Tibial artery (tissue), 4 donors: ENCODE data around the gene SCNN1A.

ENCODE experiments used
- DNase-seq, 2 donors: peaks; one replicate each; pipeline ENCODE4 v3.0.0-alpha.2; 2019
- H3K27ac ChIP-seq, 2 donors: fragments of 200-600 bp; sonication (generic) in 1 of 2; 1 replicate in 1 of 2; 2 replicates in 1 of 2; pipeline ENCODE4 v1.5.1; 2018 to 2019; ENCODE audit warnings: mild to moderate bottlenecking in 1 of 2
- H3K27me3 ChIP-seq, 2 donors: fragments of 200-600 bp; sonication (generic) in 1 of 2; one replicate each; pipeline versions ENCODE4 v1.5.1 to v1.6.0; 2016 to 2019
- H3K36me3 ChIP-seq, 3 donors: fragments of 200-600 bp; sonication (generic) in 2 of 3; one replicate each; pipeline ENCODE4 v1.5.1; 2016 to 2019; ENCODE audit warnings: mild to moderate bottlenecking in 2 of 3
- H3K4me1 ChIP-seq, 4 donors: fragments of 200-600 bp; sonication (generic) in 2 of 4; 1 replicate in 3 of 4; 2 replicates in 1 of 4; pipeline ENCODE4 v1.5.1; 2016 to 2019
- H3K4me3 ChIP-seq, 2 donors: fragments of 200-600 bp; sonication (generic) in 1 of 2; 1 replicate in 1 of 2; 2 replicates in 1 of 2; pipeline ENCODE4 v1.5.1; 2018 to 2019; ENCODE audit warnings: mild to moderate bottlenecking in 2 of 2
- H3K9me3 ChIP-seq, 3 donors: fragments of 200-600 bp; sonication (generic) in 1 of 3; one replicate each; pipeline ENCODE4 v1.5.1; 2016 to 2019
- intact Hi-C: fragments of 100-400 bp; cut with DNase I; formaldehyde crosslinking; loops from one replicate; pipeline ENCODE4 v1.15.0; 2023; ENCODE audit warnings: low total_unique reads
- TF ChIP-seq, protein P1 (sequence below), 2 experiments: fragments of 200-600 bp in 1 of 2; fragments of 450-650 bp in 1 of 2; IDR thresholded peaks; one replicate each; pipeline ENCODE4 v1.5.1; 2017 to 2019; ENCODE audit warnings: antibody characterized with exemption in 2 of 2, mild to moderate bottlenecking in 1 of 2, moderate library complexity in 1 of 2

The SCNN1A gene

DNA sequence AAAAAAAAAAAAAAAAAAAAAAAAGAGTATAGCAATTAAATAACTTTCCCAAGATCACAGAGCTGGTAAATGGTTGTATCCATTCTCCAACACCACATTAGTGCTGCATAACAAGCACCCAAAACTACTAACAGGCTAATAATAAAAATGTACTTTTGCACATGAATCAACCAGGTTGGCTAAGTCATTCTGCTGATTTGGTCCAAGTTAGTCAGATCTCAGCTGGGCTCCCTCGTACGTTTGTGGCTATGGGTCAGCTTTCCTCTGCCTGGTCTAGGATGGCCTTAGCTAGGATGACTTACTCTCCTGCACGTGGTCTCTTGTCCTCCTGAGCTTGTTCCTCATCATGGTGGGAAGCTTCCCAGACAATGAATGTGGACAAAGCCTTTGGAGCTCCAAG lies 72.7 kb downstream of the SCNN1A start:
- Histone ChIP-seq H3K27me3 (peaks cover 0 to 5% of the 10 kb centered on the region in 2 donors), H3K4me3 (no peak overlapping the region), H3K27ac (no peak overlapping the region), H3K36me3 (no peaks in the 10 kb centered on the region), H3K9me3 (no peaks in the 10 kb centered on the region), H3K4me1 (no peaks in the 10 kb centered on the region)
- intact Hi-C loops: no loop called here
- DNase-seq: no peak
- TF ChIP-seq, protein P1, sequence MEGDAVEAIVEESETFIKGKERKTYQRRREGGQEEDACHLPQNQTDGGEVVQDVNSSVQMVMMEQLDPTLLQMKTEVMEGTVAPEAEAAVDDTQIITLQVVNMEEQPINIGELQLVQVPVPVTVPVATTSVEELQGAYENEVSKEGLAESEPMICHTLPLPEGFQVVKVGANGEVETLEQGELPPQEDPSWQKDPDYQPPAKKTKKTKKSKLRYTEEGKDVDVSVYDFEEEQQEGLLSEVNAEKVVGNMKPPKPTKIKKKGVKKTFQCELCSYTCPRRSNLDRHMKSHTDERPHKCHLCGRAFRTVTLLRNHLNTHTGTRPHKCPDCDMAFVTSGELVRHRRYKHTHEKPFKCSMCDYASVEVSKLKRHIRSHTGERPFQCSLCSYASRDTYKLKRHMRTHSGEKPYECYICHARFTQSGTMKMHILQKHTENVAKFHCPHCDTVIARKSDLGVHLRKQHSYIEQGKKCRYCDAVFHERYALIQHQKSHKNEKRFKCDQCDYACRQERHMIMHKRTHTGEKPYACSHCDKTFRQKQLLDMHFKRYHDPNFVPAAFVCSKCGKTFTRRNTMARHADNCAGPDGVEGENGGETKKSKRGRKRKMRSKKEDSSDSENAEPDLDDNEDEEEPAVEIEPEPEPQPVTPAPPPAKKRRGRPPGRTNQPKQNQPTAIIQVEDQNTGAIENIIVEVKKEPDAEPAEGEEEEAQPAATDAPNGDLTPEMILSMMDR (IDR thresholded peaks at IDR 0.05): no peak

DNA sequence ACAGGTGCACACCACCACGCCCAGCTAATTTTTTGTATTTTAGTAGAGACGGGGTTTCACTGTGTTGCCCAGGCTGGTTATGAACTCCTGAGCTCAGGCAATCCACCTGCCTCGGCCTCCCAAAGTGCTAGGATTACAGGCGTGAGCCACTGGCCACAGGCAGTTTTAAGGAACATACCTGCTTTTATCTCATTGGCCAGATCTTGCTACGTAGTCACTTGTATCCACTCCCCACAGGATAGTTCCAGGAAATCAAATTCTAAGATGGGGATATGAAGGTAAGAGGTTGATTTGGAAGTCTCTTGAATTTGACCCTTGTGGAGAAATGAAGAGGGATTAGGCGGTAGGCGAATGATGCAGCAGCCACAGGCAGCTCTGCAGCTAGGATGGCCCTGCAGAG lies 73.6 kb downstream of the SCNN1A start:
- peaks cover 0 to 5% of the 10 kb centered on the region in 2 donors for H3K27me3 ChIP-seq
- intact Hi-C loops: no loop called here

DNA sequence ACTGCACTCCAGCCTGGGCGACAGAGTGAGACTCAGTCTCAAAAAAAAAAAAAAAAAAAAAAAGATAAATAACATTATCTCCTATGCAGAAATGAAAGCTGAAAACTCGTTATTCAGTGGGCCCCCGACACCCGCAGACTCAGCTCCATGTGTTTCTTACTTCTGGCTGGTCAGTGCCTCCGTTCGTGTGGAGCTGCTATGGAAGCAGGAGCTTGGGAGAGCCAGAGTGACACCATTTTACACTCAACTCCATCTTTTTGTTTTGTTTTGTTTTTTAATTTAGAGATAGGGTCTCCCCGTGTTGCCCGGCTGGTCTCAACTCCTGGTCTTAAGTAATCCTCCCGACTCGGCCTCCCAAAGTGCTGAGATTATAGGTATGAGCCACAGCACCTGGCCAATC lies 78.2 kb downstream of the SCNN1A start:
- Histone ChIP-seq H3K9me3 (no peaks in the 10 kb centered on the region), H3K4me1 (peaks cover 0 to 22% (median 3%) of the 10 kb centered on the region in 4 donors), H3K27me3 (no peaks in the 10 kb centered on the region), H3K36me3 (no peaks in the 10 kb centered on the region), H3K4me3 (no peak overlapping the region), H3K27ac (no peak overlapping the region)
- DNase-seq: no peak
- intact Hi-C loops: no loop called here
- TF ChIP-seq, protein P1 (IDR thresholded peaks at IDR 0.05): no peak

More for the DNA sequence above, 73.6 kb downstream of the SCNN1A start:
- H3K27ac ChIP-seq: no peak overlapping the region
- DNase-seq: no peak
- H3K36me3 ChIP-seq: no peaks in the 10 kb centered on the region
- TF ChIP-seq, protein P1 (IDR thresholded peaks at IDR 0.05): no peak
- no peaks in the 10 kb centered on the region for H3K4me1 ChIP-seq
- H3K9me3 ChIP-seq: no peaks in the 10 kb centered on the region
- H3K4me3 ChIP-seq: no peak overlapping the region
